Nephron (organoid): Measurements from ENCODE around the gene OXT.

ENCODE experiments used
- H3K27ac Mint-ChIP-seq, 3 experiments: 2 replicates each; pipeline ENCODE4 v1.8.0; 2020; ENCODE audit warnings: mixed read lengths in 3 of 3, mild to moderate bottlenecking in 2 of 3, moderate library complexity in 1 of 3
- H3K27me3 Mint-ChIP-seq: 2 replicates; pipeline ENCODE4 v1.8.0; 2021; ENCODE audit warnings: low read depth, mild to moderate bottlenecking, moderate library complexity, mixed read lengths
- H3K36me3 Mint-ChIP-seq: 2 replicates; pipeline ENCODE4 v1.8.0; 2020; ENCODE audit warnings: low read depth, mixed read lengths
- H3K4me1 Mint-ChIP-seq: 2 replicates; pipeline ENCODE4 v1.8.0; 2020; ENCODE audit warnings: mixed read lengths
- H3K4me3 Mint-ChIP-seq, 3 experiments: 2 replicates each; pipeline ENCODE4 v1.8.0; 2020; ENCODE audit warnings: mild to moderate bottlenecking in 3 of 3, mixed read lengths in 3 of 3, moderate library complexity in 2 of 3
- H3K9me3 Mint-ChIP-seq: 2 replicates; pipeline ENCODE4 v1.8.0; 2020; ENCODE audit warnings: mixed read lengths
- CTCF ChIP-seq, 3 experiments: fragments of 200-600 bp; sonication (generic); IDR thresholded peaks; one replicate each; pipeline ENCODE4 v1.5.0; 2021; ENCODE audit warnings: antibody characterized with exemption in 3 of 3; ENCODE audit not compliant: unreplicated experiment in 3 of 3

The OXT gene

DNA sequence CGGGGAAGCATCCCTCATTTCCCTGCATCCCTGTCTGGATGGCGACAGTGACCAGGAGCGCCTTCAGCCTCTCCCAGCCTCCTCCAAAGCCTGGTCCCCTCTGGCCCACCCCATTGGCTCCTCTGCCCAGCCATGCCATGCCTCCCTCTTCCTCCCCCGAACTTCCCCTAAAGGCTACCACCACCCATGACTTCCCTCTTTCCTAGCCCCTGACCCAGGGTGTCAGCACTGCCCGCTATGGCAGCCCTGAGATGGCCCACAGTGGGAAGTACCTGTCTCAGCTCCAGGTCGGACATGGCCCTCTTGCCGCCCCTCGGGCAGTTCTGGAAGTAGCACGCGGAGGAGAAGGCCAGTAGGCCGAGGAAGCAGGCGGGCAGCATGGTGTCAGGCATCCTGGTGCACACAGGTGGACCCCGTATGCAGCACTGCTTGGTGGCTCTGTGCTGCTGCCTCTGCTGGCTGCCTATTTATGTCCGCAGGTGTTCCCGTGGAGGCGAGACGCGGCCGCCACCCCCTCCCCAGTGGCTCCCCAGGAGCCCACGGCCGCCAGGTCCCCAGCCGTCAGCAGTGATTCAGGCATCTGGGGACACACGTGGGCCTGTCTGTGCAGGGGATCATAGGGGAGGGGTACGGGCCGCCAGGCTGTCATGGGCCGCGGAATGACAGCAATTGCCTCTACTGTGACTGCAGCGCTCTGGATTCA, 13.0 kb downstream of the OXT start, which contains the start of gene AVP:
Gene AVP, minus strand, starts transcription at position 442 of the 703 bp plus-strand sequence. Its CDS starts 50 bp downstream, at position 392.
- peak within 1 kb of the TSS; percentile 19 to 74 (median 43) for H3K4me3 Mint-ChIP-seq
- H3K9me3 Mint-ChIP-seq: no peaks in the 10 kb centered on the region
- H3K36me3 Mint-ChIP-seq: no peaks in the 10 kb centered on the region
- no peaks in the 10 kb centered on the region for H3K4me1 Mint-ChIP-seq
- H3K27ac Mint-ChIP-seq: no peak within 1 kb of the TSS
- no peak for TF ChIP-seq CTCF (IDR thresholded peaks at IDR 0.05; ENCODE audit: unreplicated experiment in 3 of 3)
- peaks cover 67% of the 10 kb centered on the region for H3K27me3 Mint-ChIP-seq

DNA sequence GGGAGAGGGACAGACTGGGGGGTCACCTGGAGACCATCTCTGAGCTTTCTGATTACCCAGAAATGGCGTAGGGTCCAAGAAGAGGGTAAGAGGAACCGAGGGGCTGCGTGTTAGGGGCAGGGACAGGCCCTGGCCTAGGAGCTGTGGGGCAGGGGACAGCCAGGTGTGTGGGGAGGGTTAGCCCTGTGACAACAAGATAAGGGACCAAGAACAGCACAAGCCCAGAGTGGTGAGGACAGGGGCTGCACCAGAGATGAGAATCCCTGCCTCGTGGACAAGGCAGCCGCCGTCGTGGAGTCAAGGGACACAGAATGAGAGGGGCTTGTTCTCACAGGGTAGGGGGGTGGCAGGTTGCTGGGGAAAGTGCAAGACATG, 13.6 kb downstream of the OXT start:
- no peak overlapping the region for H3K27ac Mint-ChIP-seq
- no peaks in the 10 kb centered on the region for H3K36me3 Mint-ChIP-seq
- H3K9me3 Mint-ChIP-seq: no peaks in the 10 kb centered on the region
- TF ChIP-seq CTCF (IDR thresholded peaks at IDR 0.05; ENCODE audit: unreplicated experiment in 3 of 3): no peak
- no peak overlapping the region for H3K4me3 Mint-ChIP-seq
- H3K4me1 Mint-ChIP-seq: no peaks in the 10 kb centered on the region
- peaks cover 67% of the 10 kb centered on the region for H3K27me3 Mint-ChIP-seq

DNA sequence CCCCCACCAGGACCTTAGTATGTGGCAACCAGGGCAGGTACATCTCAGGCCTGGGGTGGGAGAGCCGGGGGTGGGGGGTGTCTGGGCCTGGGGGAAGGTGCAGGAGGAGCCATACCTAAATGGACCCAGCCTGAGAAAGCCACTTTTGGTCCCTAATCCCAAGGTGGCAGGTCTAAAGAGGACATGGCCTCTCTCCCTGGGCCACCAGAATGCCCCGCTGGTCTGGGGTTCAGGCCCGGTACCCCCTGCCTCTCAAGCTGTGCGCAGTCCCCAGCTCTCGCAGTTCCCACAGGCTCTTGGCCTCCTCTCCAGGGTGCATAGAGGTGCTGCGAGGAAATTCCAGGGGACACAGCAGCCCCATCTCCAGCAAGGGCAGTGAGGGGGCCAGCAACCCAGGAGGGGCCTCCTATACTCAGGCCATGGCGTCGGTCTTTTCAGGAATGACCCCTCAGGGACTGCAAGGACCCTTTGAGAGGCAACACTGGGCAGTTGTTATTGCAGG, 14.2 kb downstream of the OXT start:
- no peak for TF ChIP-seq CTCF (IDR thresholded peaks at IDR 0.05; ENCODE audit: unreplicated experiment in 3 of 3)
- Mint-ChIP-seq H3K27me3 (peaks cover 67% of the 10 kb centered on the region), H3K4me3 (no peak overlapping the region), H3K36me3 (no peaks in the 10 kb centered on the region), H3K27ac (no peak overlapping the region), H3K9me3 (no peaks in the 10 kb centered on the region), H3K4me1 (no peaks in the 10 kb centered on the region)

DNA sequence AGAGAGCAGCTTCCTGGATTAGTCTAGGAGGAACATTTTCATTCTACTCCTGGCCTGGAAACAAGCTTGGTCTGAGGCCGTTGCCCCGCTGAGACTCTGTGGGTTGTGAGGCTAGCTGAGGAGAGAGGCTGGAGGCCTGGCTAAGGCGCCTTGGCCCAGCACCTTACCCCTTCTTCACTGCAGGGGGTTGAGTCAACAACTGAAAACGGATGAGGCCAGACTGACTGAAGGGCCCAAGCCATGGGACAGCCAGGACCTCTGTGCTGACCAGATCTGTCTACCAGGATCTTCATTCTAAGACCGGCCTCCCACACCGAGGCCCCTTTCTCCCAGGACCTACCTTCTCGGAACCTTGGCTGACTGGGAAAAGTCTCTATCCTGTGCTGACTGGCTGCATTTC, 16.6 kb downstream of the OXT start:
- Mint-ChIP-seq H3K4me1 (no peaks in the 10 kb centered on the region), H3K9me3 (no peaks in the 10 kb centered on the region)
- TF ChIP-seq CTCF (IDR thresholded peaks at IDR 0.05; ENCODE audit: unreplicated experiment in 3 of 3): no peak

DNA sequence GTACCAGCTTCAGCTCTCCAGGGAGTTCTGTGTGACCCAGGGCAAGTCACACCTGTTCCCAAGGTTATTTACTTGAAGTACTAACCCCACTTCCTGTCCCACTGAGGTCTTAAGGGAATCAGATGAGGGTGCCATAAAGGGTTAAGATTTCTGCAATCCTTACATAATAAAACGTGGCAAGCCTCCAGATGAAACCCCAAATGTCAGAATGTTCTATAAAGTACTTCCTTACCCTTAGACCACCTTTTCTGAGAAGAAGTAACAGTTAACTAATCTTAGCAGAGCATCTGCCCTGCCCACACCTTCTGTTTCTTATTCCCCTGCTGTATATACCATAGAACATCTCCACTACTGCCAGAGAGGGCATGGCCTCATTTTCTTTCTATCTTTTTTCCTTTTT, 19.1 kb downstream of the OXT start:
- Mint-ChIP-seq H3K4me1 (no peaks in the 10 kb centered on the region), H3K36me3 (no peaks in the 10 kb centered on the region), H3K9me3 (no peaks in the 10 kb centered on the region), H3K27ac (no peak overlapping the region), H3K27me3 (peaks cover 51% of the 10 kb centered on the region), H3K4me3 (no peak overlapping the region)
- TF ChIP-seq CTCF (IDR thresholded peaks at IDR 0.05; ENCODE audit: unreplicated experiment in 3 of 3): no peak

More for the DNA sequence above, 16.6 kb downstream of the OXT start:
- no peak overlapping the region for H3K27ac Mint-ChIP-seq
- no peak overlapping the region for H3K4me3 Mint-ChIP-seq
- peaks cover 66% of the 10 kb centered on the region for H3K27me3 Mint-ChIP-seq
- no peaks in the 10 kb centered on the region for H3K36me3 Mint-ChIP-seq
